Measurements from ENCODE around the gene CREB3L2. TPM values are rescaled to one million over a fixed set of nuclear protein-coding genes. Genes with fewer than 3 reads are reported as not detected.

CREB3L2 gene
- total and polyA plus RNA-seq, 7 donors, result 2.2 to 14.7 (median 6.7) TPM

GRCh38 chr7:137925754-137926153 lies 76.1 kb downstream of the CREB3L2 start:
- intact Hi-C loops (cut with DNase I), result no loop called here
- Histone ChIP-seq H3K4me3 (no peak overlapping the region), H3K36me3 (ENCODE audit: insufficient read depth in 1 of 2, low read depth in 1 of 2) (peaks cover 0 to 17% of the 10 kb centered on the region in 2 donors), H3K27ac (no peak overlapping the region), H3K27me3 (ENCODE audit: insufficient read depth in 3 of 3, low read length in 2 of 3) (no peaks in the 10 kb centered on the region), H3K9me3 (no peaks in the 10 kb centered on the region), H3K4me1 (no peaks in the 10 kb centered on the region)
- ATAC-seq (no peak), DNase-seq (no peak)
- WGBS, 3 donors, result 64 to 66% (median 65%) methylated on average over 4 of the region's 4 CpGs
- TF ChIP-seq CTCF (IDR thresholded peaks at IDR 0.05), result no peak

- H3K4me3 ChIP-seq, result no peak overlapping the region
- H3K4me1 ChIP-seq, result no peaks in the 10 kb centered on the region
- H3K9me3 ChIP-seq, result no peaks in the 10 kb centered on the region
- no peak overlapping the region for H3K27ac ChIP-seq
- no peak for DNase-seq
- ATAC-seq, result no peak
- no peak for TF ChIP-seq CTCF (IDR thresholded peaks at IDR 0.05)
- intact Hi-C loops (cut with DNase I), result no loop called here
- H3K27me3 ChIP-seq (ENCODE audit: insufficient read depth in 3 of 3, low read length in 2 of 3), result no peaks in the 10 kb centered on the region
- peaks cover 0 to 17% of the 10 kb centered on the region in 2 donors for H3K36me3 ChIP-seq (ENCODE audit: insufficient read depth in 1 of 2, low read depth in 1 of 2)
Observed at GRCh38 chr7:137925091-137925490, 76.8 kb downstream of the CREB3L2 start.

- intact Hi-C loops (cut with DNase I), result no loop called here
- DNase-seq (no peak), ATAC-seq (peak in 1 of 4 donors; percentile 66)
- Histone ChIP-seq H3K27ac (no peak overlapping the region), H3K4me1 (no peaks in the 10 kb centered on the region), H3K4me3 (no peak overlapping the region), H3K9me3 (no peaks in the 10 kb centered on the region), H3K36me3 (ENCODE audit: insufficient read depth in 1 of 2, low read depth in 1 of 2) (peaks cover 0 to 17% of the 10 kb centered on the region in 2 donors), H3K27me3 (ENCODE audit: insufficient read depth in 3 of 3, low read length in 2 of 3) (no peaks in the 10 kb centered on the region)
- no peak for TF ChIP-seq CTCF (IDR thresholded peaks at IDR 0.05)
- WGBS, 3 donors, result 90 to 97% (median 93%) methylated on average over 5 of the region's 5 CpGs
Observed at GRCh38 chr7:137923380-137923779, 78.5 kb downstream of the CREB3L2 start.

- Histone ChIP-seq H3K36me3 (ENCODE audit: insufficient read depth in 1 of 2, low read depth in 1 of 2) (peaks cover 0 to 3% of the 10 kb centered on the region in 2 donors), H3K4me3 (no peak overlapping the region), H3K9me3 (no peaks in the 10 kb centered on the region), H3K27ac (no peak overlapping the region), H3K27me3 (ENCODE audit: insufficient read depth in 3 of 3, low read length in 2 of 3) (no peaks in the 10 kb centered on the region), H3K4me1 (no peaks in the 10 kb centered on the region)
- no peak for DNase-seq
- 74 to 76% (median 75%) methylated on average over 6 of the region's 6 CpGs for WGBS, 3 donors
- no peak for ATAC-seq
- intact Hi-C loops (cut with DNase I), result no loop called here
- TF ChIP-seq CTCF (IDR thresholded peaks at IDR 0.05), result no peak
Observed at GRCh38 chr7:137920637-137921399, 81.1 kb downstream of the CREB3L2 start.

- intact Hi-C loops (cut with DNase I), result no loop called here
- TF ChIP-seq CTCF (IDR thresholded peaks at IDR 0.05), result no peak
- H3K9me3 ChIP-seq, result no peaks in the 10 kb centered on the region
- H3K4me1 ChIP-seq, result no peaks in the 10 kb centered on the region
- H3K27me3 ChIP-seq (ENCODE audit: insufficient read depth in 3 of 3, low read length in 2 of 3), result no peaks in the 10 kb centered on the region
- 84 to 97% (median 89%) methylated on average over 1 of the region's 1 CpG for WGBS, 3 donors
- ATAC-seq, result no peak
- H3K36me3 ChIP-seq (ENCODE audit: insufficient read depth in 1 of 2, low read depth in 1 of 2), result peaks cover 0 to 11% of the 10 kb centered on the region in 2 donors
- H3K4me3 ChIP-seq, result no peak overlapping the region
- H3K27ac ChIP-seq, result no peak overlapping the region
- DNase-seq, result no peak
Observed at GRCh38 chr7:137919987-137920386, 81.9 kb downstream of the CREB3L2 start.

Data from psoas muscle (tissue), 8 donors.